GM19395 (cell line): ENCODE results near the gene EP400.
"Not testable (repeated sequence)": the region's sequence is repeated elsewhere in the genome, so short reads cannot be mapped to it uniquely, and the experiment has no call there.

Experiments
- ATAC-seq: cut with Tn5 transposase; IDR thresholded peaks from one replicate; pipeline ENCODE4 v1.9.1; 2021; ENCODE audit warnings: mild to moderate bottlenecking, moderate library complexity; ENCODE audit not compliant: unreplicated experiment

The EP400 gene

DNA sequence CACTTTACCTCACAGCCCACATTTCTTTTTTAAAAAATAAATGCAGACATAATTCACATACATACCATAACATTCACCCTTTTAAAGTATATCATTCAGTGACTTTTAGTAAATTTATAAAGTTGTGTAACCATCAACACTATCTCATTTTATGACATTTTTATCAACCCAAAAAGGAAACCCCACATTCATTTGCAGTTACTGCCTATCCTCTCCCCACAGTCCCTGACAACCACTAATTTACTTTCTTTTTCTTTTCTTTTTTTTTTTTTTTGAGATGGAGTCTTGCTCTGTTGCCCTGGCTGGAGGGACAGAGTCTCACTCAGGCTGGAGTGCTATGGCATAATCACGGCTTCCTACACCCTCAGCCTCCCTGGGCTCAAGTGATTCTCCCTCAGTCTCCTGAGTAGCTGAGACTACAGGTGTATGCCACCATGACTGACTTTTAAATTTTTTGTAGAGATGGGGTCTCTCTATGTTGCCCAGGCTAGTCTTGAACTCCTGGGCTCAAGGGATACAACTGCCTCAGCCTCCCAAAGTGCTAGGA lies 1.5 kb upstream of the EP400 start:
- ATAC-seq = no peak

DNA sequence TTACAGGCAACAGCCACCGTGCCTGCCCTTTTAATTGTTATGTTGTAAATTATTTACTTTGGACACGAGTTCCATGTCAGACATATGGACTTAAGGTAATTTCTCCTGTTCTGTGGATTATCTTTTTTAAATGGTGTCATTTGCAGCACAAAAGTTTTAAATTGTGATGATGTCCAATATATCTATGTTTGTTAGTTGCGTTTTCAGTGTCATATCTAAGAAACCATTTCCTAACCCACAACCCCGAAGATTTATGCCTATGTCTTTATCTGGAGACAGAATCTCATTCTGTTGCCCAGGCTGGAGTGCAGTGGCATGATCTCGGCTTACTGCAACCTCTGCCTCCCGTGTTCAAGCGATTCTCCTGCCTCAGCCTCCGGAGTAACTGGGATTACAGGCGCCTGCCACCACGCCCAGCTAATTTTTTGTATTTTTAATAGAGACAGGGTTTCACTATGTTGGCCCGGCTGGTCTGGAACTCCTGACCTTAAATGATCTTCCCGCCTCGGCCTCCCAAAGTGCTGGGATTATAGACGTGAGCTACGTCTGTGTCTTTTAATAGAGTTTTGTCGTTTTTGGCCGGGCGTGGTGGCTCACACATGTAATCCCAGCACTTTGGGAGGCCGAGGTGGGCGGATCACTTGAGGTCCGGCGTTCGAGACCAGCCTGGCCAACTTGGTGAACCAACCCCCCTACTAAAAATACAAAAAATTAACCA lies 870 bp upstream of the EP400 start:
- not testable (repeated sequence) for ATAC-seq

- ATAC-seq = peak; percentile 39
These were observed 606 bp downstream of the EP400 start for GRCh38 chr12:131950182-131950913.

GRCh38 chr12:131953810-131954209 lies 4.1 kb downstream of the EP400 start:
- not testable (repeated sequence) for ATAC-seq

DNA sequence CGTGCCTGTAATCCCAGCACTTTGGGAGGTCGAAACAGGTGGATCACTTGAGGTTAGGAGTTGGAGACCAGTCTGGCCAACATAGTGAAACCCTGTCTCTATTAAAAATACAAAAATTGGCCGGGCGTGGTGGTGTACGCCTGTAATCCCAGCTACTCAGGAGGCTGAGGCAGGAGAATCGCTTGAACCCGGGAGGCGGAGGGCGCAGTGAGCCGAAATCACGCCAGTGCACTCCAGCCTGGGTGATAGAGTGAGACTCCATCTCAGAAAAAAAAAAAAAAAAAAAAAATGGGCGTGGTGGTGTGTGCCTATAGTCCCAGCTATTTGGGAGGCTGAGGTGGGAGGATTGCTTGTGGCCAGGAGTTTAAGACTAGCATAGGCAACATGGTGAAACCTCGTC lies 4.7 kb downstream of the EP400 start:
- not testable (repeated sequence) for ATAC-seq

GRCh38 chr12:131959116-131959515 lies 9.4 kb downstream of the EP400 start:
- no peak for ATAC-seq

DNA sequence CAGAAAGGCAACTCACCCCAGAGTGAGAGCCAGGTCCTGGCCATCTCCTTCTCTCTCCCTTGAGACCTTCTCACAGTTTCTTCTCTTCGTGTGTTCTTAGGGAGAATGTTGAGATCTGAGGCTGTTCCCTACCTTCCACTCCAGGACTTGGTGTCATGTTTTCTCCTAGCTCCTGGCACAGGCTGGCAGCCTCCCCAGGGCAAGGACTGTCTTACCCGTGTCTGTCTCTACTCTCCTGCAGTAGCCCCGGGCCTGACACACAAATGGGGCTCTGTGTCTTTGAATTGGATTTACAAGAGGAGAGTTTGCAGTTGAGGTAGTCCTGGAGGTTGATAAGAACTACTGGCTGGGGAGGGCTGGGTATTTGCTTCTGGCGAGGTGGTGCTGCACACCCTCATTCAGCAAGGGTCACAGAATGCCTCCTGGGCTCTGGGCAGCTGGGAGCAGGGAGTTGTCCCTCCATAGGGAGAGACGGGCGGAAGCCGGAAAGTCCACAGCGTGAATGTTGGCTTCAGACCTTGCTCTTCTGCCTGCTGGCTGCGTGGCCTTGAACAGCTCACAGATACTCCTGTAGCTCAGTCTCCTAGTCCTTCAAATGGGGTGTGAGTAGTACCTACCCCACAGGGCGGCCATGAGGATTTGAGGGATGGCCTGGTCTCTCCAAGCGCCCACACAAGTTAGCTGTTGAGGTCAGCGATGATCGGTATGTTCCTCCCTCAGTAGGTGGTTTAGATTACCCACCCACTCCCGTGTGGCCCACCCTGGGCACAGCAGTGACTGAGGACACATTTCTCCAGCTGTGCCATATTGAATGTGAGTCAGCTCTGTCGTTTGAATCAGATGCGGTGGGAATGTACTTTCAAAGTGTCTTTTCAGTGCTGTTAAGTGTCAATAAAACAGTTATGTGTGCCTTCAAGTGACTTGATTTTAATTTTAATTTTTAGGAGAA lies 10.2 kb downstream of the EP400 start:
- no peak for ATAC-seq

DNA sequence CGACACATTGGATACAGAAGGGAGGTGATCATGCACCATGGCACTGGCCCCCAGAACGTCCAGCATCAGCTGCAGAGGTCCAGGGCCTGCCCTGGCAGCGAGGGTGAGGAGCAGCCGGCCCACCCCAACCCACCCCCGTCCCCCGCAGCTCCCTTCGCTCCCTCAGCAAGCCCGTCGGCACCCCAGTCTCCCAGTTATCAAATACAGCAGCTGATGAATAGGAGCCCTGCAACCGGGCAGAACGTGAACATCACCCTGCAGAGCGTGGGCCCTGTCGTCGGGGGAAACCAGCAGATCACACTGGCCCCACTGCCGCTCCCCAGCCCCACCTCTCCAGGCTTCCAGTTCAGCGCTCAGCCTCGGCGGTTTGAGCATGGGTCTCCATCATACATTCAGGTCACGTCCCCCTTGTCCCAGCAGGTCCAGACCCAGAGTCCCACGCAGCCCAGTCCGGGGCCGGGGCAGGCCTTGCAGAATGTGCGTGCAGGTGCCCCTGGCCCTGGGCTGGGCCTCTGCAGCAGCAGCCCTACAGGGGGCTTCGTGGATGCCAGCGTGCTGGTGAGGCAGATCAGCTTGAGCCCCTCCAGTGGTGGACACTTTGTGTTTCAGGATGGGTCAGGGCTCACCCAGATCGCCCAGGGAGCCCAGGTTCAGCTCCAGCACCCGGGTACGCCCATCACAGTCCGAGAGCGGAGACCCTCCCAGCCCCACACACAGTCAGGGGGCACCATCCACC lies 11.0 kb downstream of the EP400 start:
- not testable (repeated sequence) for ATAC-seq

DNA sequence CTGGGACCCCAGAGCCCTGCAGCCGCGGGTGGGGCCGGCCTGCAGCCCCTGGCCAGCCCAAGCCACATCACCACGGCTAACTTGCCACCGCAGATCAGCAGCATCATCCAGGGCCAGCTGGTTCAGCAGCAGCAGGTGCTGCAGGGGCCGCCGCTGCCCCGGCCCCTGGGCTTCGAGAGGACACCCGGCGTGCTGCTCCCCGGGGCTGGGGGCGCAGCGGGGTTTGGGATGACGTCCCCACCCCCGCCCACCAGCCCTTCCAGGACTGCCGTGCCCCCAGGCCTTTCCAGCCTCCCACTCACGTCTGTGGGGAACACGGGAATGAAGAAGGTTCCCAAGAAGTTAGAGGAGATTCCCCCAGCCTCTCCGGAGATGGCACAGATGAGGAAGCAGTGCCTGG lies 11.6 kb downstream of the EP400 start:
- ATAC-seq = not testable (repeated sequence)

DNA sequence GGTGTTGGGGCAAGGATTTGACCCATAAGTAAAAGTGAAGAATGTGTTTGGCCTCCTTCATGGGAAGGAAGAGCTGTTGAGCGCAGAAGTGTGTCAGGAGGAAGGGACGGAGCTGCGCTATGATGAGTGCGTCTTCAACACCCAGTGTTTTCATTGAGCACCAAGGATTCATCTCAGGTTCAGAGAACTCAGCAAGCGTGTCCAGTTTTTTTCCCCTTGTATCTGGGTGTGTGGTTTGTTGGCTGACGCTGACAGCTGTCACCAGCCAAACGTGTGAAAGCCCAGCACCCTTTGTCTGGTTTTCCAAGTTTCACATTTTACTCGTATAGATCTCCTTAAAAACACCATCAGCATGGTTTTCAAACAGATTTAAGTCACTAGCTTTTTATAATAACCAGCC lies 12.3 kb downstream of the EP400 start:
- no peak for ATAC-seq

- ATAC-seq = no peak
These were observed 13.6 kb downstream of the EP400 start for GRCh38 chr12:131963381-131963780.

- no peak for ATAC-seq
These were observed 15.3 kb downstream of the EP400 start for GRCh38 chr12:131965073-131965472.

GRCh38 chr12:131971226-131971625 lies 21.5 kb downstream of the EP400 start:
- no peak for ATAC-seq

- ATAC-seq = no peak
These were observed 25.5 kb downstream of the EP400 start for GRCh38 chr12:131975228-131975627.

GRCh38 chr12:131979606-131980005 lies 29.9 kb downstream of the EP400 start:
- no peak for ATAC-seq

- ATAC-seq = no peak
These were observed 30.5 kb downstream of the EP400 start for GRCh38 chr12:131980263-131980662.

DNA sequence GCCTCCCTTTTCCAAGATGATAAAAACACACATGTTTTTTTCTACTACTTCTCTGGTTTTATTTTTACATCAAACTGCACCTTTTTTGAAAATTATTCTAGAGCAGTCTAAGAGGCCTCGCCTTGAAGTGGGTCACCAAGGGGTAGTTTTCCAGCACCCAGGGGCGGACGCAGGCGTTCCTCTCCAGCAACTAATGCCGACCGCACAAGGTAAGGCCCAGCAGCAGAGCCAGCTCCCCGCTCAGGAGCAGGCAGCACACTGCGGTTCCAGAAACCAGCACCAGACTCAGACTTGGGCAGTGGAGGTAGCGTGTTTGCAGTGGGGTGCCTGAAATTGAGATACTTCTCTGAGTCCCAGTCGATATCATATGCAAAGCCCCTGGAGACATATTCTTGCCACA lies 31.6 kb downstream of the EP400 start:
- ATAC-seq = no peak

DNA sequence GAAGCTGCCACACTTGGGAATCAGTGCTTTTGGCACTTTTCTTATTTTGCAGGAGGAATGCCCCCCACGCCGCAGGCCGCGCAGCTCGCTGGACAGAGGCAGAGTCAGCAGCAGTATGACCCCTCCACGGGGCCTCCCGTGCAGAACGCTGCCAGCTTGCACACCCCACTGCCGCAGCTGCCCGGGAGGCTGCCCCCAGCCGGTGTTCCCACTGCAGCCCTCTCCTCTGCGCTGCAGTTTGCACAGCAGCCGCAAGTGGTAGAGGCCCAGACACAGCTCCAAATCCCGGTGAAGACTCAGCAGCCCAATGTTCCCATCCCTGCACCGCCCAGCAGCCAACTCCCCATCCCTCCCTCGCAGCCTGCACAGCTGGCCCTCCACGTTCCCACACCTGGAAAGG lies 32.3 kb downstream of the EP400 start:
- ATAC-seq = no peak

DNA sequence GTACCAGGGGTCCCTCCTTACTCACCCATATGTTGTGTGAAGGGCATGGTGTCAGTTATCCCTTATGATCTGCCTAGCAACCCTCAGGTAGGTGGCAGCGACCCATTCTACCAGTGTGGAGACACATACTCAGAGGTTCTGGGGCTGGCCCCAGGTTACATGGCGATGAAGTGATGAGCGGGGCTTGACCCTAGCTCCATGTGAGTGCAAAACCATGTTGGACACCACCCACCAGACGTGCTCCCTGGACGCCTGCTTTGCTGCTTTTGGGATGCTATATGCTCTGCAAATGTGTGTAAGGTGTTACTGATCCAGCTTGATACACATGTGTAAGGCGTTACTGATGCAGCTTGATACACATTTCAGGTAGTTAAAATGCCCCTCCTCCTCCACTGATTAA lies 33.3 kb downstream of the EP400 start:
- no peak for ATAC-seq

- no peak for ATAC-seq
These were observed 33.8 kb downstream of the EP400 start for GRCh38 chr12:131983554-131983953.
